AG09319 (cell line): Measurements from ENCODE around the gene ABITRAM.
A peak's percentile ranks its signal among the peaks of the same experiment; 100 is the strongest.

Experiments used
- DNase-seq: peaks from one replicate; pipeline ENCODE4 v3.0.0-alpha.2; 2010; ENCODE audit warnings: low read depth; ENCODE audit errors: extremely low read depth
- TF ChIP-seq, protein P1 (sequence below): IDR thresholded peaks from 2 replicates; pipeline ENCODE4 v1.5.1; 2011; ENCODE audit warnings: low read depth, mild to moderate bottlenecking, inconsistent platforms, low read length, moderate library complexity

The ABITRAM gene

GRCh38 chr9:108937561-108938305 is 3.5 kb downstream of the ABITRAM start:
- TF ChIP-seq, protein P1, sequence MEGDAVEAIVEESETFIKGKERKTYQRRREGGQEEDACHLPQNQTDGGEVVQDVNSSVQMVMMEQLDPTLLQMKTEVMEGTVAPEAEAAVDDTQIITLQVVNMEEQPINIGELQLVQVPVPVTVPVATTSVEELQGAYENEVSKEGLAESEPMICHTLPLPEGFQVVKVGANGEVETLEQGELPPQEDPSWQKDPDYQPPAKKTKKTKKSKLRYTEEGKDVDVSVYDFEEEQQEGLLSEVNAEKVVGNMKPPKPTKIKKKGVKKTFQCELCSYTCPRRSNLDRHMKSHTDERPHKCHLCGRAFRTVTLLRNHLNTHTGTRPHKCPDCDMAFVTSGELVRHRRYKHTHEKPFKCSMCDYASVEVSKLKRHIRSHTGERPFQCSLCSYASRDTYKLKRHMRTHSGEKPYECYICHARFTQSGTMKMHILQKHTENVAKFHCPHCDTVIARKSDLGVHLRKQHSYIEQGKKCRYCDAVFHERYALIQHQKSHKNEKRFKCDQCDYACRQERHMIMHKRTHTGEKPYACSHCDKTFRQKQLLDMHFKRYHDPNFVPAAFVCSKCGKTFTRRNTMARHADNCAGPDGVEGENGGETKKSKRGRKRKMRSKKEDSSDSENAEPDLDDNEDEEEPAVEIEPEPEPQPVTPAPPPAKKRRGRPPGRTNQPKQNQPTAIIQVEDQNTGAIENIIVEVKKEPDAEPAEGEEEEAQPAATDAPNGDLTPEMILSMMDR, result no peak
- no peak for DNase-seq

DNA sequence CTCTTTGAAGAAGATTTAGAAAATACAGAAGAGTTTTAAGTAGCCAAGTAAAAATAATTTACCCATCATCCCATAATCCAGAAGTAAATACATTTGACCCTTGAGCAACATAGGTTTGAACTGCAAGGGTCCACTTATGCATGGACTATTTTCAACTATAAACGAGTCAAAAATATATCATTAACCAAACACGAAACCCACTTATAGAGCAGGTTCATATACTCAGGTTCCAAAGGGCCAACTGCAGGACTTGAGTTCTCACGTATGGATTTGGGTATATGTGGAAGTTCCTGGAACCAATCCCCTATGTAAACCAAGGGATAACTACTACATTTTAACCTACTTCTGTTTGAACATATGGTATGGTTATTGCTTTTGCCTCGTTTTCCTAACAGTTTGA is 5.8 kb downstream of the ABITRAM start:
- no peak for DNase-seq
- TF ChIP-seq, protein P1, result no peak

DNA sequence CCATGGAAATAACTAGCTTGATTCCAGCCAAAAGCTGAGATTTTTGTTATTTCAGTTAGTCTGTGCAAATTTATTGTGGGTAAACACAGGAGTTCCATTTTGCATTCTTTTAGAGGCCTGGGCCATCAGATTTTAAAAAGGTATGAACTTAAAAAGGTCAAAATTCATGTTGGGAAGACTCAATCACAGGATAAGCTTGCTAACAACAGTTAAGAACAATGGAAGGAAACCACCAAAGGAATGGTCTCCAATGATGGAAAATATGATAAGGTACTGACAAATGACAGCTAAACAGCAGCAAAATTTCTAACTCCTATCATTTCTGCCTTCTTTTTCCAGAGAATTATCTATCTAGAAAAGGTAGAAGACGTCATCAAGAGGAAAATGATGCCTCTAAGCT is 16.0 kb downstream of the ABITRAM start:
- TF ChIP-seq, protein P1, result no peak
- no peak for DNase-seq

DNA sequence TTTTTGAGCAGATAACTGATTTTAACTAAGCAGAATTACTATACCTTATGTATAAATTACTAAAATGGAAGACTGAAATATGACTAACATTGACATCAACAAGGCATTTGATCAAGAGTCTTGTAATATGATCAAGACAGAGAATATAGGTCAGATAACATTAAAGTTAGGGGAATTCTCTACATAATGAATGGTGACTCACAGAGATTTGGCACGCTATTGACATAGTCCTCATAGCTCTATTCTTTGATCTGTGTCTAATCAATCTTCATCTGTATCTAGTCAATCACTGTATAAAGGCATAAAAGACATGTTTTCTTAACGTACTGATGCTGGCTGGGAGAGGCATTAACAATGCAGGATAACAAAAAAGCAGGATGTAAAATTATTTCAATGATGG is 17.4 kb downstream of the ABITRAM start:
- TF ChIP-seq, protein P1, result no peak
- no peak for DNase-seq

- peak; percentile 27 for DNase-seq
- TF ChIP-seq, protein P1, result peak; percentile 59
Measured at GRCh38 chr9:108953983-108954574, 19.9 kb downstream of the ABITRAM start.

GRCh38 chr9:108956022-108956630 is 21.9 kb downstream of the ABITRAM start:
- DNase-seq, result no peak
- TF ChIP-seq, protein P1, result no peak

- TF ChIP-seq, protein P1, result no peak
- no peak for DNase-seq
Measured at GRCh38 chr9:108956631-108957026, 22.4 kb downstream of the ABITRAM start.
